GM20000 (cell line): ENCODE data around the gene BICC1.

Experiments
- DNase-seq: peaks from one replicate; pipeline ENCODE4 v3.0.0; 2012; ENCODE audit warnings: low spot score
- TF ChIP-seq, protein P1 (sequence below): IDR thresholded peaks from 2 replicates; pipeline ENCODE4 v1.5.1; 2012; ENCODE audit warnings: mild to moderate bottlenecking, control low read depth; ENCODE audit errors: extremely low read depth, missing control alignments

Gene BICC1

DNA sequence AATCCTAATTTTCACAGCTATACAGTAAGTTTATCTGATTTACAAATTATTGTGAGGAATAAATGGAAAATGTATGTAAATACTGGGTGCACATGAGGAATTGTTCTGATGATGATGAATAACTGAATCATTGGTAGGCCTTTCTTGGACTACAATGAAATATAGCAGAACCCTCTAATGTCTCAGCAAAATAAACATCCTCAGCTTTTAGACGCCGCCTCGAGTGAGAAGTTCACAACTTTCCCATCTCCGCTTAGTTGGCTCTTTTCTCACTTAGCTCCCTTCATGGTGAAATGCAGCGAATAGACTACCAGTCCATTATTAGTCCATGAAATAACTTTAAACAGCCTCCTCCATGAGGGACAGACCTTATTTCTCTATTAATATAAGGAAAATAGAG, 182.3 kb downstream of the BICC1 start:
- no peak for DNase-seq
- TF ChIP-seq, protein P1, sequence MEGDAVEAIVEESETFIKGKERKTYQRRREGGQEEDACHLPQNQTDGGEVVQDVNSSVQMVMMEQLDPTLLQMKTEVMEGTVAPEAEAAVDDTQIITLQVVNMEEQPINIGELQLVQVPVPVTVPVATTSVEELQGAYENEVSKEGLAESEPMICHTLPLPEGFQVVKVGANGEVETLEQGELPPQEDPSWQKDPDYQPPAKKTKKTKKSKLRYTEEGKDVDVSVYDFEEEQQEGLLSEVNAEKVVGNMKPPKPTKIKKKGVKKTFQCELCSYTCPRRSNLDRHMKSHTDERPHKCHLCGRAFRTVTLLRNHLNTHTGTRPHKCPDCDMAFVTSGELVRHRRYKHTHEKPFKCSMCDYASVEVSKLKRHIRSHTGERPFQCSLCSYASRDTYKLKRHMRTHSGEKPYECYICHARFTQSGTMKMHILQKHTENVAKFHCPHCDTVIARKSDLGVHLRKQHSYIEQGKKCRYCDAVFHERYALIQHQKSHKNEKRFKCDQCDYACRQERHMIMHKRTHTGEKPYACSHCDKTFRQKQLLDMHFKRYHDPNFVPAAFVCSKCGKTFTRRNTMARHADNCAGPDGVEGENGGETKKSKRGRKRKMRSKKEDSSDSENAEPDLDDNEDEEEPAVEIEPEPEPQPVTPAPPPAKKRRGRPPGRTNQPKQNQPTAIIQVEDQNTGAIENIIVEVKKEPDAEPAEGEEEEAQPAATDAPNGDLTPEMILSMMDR: no peak

DNA sequence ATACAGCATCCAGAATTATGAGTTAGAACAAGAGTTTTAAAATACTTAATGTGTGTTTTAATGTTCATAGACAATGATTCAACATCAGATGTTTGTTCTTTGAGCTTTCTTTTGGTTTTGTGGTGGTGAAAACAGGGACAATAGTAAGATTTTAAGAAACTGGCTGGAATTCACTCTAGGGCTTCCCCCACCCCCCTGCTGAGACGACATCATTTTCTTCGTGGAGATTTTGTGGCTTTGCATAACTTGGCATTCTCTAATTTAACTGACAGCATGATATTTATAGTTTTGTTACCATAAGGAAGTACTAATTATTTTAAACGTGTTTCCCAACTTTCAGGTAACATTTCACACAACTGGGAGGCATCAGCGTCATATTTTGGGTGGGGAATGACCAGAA, 184.1 kb downstream of the BICC1 start:
- no peak for DNase-seq
- TF ChIP-seq, protein P1: no peak

DNA sequence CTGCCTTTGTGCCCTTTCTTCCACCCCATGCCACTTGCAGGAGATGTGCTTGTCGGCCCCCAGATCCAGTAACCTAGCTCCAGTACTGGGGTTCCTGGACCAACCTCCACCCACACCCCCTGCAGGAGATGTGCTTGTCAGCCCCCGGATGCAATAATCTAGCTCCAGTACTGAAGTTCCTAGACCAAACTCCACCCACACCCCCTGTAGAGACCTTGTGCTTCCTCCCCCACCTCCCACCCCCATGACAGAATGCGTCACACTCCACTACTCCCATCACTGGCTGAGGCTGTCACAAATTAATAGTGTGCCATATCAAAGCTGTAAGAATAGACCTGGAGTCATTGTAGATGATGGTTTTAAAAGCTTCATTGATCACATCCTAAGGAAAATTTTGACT, 185.0 kb downstream of the BICC1 start:
- DNase-seq: no peak
- TF ChIP-seq, protein P1: no peak

DNA sequence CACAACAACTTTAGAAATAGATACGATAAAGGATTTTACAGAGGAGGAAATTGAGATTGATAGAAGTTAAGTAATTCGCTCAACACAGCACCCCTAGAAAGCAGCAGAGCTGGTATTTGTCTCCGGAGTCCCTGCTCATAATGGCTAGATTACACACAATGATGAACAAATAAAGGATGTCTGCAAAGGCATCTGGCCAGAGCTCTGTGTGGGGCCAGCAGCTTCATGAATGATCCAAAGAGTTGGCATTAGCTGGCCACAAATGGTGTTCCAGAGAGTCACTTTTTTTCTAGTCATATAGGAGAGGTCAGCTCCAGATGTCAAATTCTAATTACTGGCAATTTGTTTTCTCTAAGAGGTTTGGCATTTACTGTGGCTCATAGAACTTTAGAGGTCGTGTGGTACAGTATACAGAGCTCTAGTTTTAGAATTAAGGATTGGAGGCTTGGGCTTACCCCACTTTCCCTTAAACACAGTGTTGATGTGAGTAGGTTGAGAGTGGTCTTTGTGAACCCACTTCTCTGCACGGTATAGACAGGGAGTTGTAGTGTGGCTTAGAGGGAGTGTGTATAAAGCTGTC, 186.2 kb downstream of the BICC1 start:
- DNase-seq: no peak
- TF ChIP-seq, protein P1: no peak

DNA sequence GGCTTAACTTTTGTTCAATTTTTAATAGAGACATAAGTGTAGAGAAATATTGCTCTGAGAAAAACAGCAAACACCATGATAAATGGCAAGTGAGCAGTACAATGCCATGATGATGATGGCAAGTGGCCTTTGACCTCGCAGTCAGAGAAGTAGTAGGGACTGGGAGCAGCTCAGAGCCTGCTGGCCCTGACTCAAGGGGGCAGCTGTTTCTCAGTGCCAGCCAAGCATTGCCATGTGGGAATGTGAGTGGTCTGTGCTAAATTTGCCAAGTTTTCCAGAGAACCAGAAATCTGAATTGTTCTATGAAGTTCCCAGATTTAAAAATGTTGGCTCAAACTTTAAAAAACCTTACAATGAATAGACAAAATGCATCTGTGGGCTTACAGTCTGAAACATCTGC, 187.9 kb downstream of the BICC1 start:
- TF ChIP-seq, protein P1: no peak
- DNase-seq: no peak

DNA sequence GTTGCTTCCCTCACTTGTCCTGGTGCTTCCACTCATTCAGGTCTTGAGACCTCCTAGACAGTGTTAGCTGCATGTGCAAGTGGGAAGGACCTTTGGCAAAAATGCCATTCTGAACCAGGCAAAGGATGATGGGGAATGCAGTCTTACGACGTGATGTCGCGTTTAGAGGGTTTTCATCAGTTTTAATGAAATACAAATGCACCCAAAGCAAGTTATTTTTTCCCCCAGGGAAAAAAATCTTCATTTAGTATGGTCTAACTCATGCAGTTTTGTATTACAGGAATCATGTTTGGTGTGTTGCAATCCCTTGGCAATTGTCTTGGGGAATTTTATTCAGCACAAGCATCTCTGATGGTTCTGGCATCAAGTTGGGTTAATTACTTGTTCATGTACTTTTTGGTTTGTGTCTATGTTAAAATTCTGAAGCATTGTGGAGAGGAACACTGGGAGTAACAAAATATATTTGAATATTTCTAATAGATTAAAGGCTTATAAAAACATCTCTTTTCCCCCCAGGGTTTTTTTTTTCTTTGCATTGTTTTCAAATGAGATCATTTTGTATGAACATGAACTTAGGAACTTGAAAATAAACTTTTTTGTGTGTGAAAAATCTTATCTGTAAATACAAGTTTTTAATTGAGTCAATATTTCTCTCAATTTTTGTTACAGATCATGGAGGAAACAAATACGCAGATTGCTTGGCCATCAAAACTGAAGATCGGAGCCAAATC, 188.9 kb downstream of the BICC1 start:
- DNase-seq: no peak
- TF ChIP-seq, protein P1: no peak

DNA sequence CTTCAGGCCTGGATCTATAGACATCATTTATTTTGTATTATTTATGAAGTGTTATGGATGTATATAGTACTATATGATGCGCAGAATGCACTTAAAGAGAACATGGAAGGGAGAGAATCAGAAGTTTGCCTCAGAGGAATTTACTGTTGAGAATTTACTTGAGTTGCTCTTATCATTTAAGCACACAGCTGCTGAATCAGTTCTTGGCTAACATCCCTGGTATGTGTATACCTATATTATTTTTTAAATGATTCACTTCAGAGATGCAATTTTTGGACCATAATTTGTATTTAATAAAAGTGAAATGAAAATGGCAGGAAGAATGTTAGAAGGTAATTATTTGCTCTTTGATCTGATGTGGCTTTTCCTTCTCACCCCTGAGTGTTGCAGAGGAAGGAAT, 191.6 kb downstream of the BICC1 start:
- TF ChIP-seq, protein P1: no peak
- DNase-seq: no peak
